NCI-H146 (cell line): Measurements from ENCODE around the gene CYP2D6.

Experiments
- DNase-seq: peaks from one replicate; lab custom pipeline; 2025; lab: John Stamatoyannopoulos, UW

CYP2D6 gene

GRCh38 chr22:42084874-42085273, 45.7 kb downstream of the CYP2D6 start:
- no peak for DNase-seq

- no peak for DNase-seq
Measured at GRCh38 chr22:42083119-42083518, 47.5 kb downstream of the CYP2D6 start.

- peak; percentile 13 for DNase-seq
Measured at GRCh38 chr22:42080287-42080686, 50.3 kb downstream of the CYP2D6 start.

- peak; percentile 96 for DNase-seq
Measured at GRCh38 chr22:42079319-42080251, 51.0 kb downstream of the CYP2D6 start, which contains the start of gene SMDT1. TSS of gene SMDT1 (plus strand) at chr22:42079700. CDS start at chr22:42079769, 69 bp downstream.

GRCh38 chr22:42078469-42079318, 51.9 kb downstream of the CYP2D6 start:
- DNase-seq, result no peak

- no peak for DNase-seq
Measured at GRCh38 chr22:42077486-42078125, 53.0 kb downstream of the CYP2D6 start.

DNA sequence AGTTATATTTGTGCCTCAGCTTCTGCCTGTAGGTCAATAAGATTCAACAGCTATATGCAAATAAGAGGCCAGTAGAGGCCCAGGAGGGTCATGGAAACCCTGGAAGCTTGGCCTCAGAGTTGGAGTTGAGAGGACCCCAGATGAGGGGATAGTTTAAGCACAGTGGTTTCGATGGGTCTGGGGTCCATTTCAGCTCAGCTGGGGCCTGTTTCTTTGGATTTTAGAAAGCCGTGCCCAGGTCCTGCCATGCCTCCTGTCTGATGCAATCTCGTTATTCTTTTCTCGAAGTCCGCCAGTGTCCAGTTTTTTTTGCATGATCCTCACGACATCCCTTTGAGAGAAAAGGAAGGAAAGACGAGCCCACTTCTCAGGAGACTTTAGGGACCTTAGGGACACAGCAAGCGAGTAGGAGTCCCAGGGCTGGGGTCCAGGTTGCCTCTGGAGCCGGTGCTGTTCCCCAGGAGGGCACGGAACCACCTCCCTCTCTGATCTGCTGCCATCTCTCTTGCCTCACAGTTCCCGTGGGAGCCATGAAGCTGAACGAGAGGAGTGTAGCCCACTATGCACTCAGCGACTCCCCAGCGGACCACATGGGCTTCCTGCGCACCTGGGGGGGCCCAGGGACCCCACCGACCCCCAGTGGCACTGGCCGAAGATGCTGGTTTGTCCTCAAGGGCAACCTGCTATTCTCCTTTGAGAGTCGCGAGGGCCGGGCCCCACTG, 53.7 kb downstream of the CYP2D6 start:
- DNase-seq, result no peak
